Vagina (tissue), 2 donors: ENCODE measurements around the gene MTMR6.

ENCODE experiments used
- CTCF ChIP-seq, 3 experiments: fragments of 450-650 bp in 2 of 3; fragments of 200-600 bp in 1 of 3; sonication (generic) in 1 of 3; IDR thresholded peaks; one replicate each; pipeline ENCODE4 v1.5.1; 2017 to 2019; ENCODE audit warnings: antibody characterized with exemption in 3 of 3, mild to moderate bottlenecking in 2 of 3, moderate library complexity in 2 of 3
- POLR2AphosphoS5 ChIP-seq, 2 donors: sonication (generic); formaldehyde crosslinking; IDR thresholded peaks; one replicate each; pipeline ENCODE4 v1.9.0; 2017; ENCODE audit warnings: antibody characterized with exemption in 2 of 2, mild to moderate bottlenecking in 2 of 2, low read depth in 1 of 2; ENCODE audit not compliant: insufficient read depth in 1 of 2

- TF ChIP-seq POLR2AphosphoS5 (IDR thresholded peaks at IDR 0.05; ENCODE audit: insufficient read depth in 1 of 2, low read depth in 1 of 2): no peak
- no peak for TF ChIP-seq CTCF (IDR thresholded peaks at IDR 0.05)
Measured at GRCh38 chr13:25302121-25302520, 14.8 kb upstream of the MTMR6 start.
